Ovary (tissue), 9 donors: Measurements from ENCODE around the gene ARSI. TPM values are rescaled to one million over a fixed set of nuclear protein-coding genes. Genes with fewer than 3 reads are reported as not detected.

Experiments
- DNase-seq, 5 donors: peaks; one replicate each; pipeline ENCODE4 v3.0.0-alpha.2; 2019 to 2020
- H3K27ac ChIP-seq, 2 donors: fragments of 200-600 bp; one replicate each; pipeline versions ENCODE4 v1.5.1 to v1.8.0; 2019 to 2022
- H3K27me3 ChIP-seq: fragments of 200-600 bp; one replicate; pipeline ENCODE4 v1.8.0; 2022
- H3K36me3 ChIP-seq: fragments of 200-600 bp; sonication (generic); one replicate; pipeline ENCODE4 v1.5.1; 2019
- H3K4me1 ChIP-seq: one replicate; pipeline ENCODE4 v1.8.1; 2013; ENCODE audit warnings: mild to moderate bottlenecking, moderate library complexity; ENCODE audit not compliant: insufficient read depth
- H3K4me3 ChIP-seq: fragments of 200-600 bp; sonication (generic); one replicate; pipeline ENCODE4 v1.5.1; 2017
- H3K9me3 ChIP-seq, 2 donors: fragments of 200-600 bp in 1 of 2; sonication (generic) in 1 of 2; one replicate each; pipeline versions ENCODE4 v1.5.1 to v1.8.1; 2013 to 2019; ENCODE audit warnings: mild to moderate bottlenecking in 1 of 2, moderate library complexity in 1 of 2
- CTCF ChIP-seq, 3 donors: fragments of 450-650 bp in 2 of 3; fragments of 200-600 bp in 1 of 3; IDR thresholded peaks; one replicate each; pipeline versions ENCODE4 v1.5.1 to v1.8.0; 2016 to 2022; ENCODE audit warnings: antibody characterized with exemption in 3 of 3, mild to moderate bottlenecking in 1 of 3
- EP300 ChIP-seq: sonication (generic); formaldehyde crosslinking; IDR thresholded peaks from one replicate; pipeline ENCODE4 v1.6.1; 2017; ENCODE audit warnings: antibody characterized with exemption
- POLR2A ChIP-seq: fragments of 450-650 bp; IDR thresholded peaks from one replicate; pipeline ENCODE4 v1.6.1; 2017; ENCODE audit warnings: antibody characterized with exemption, mild to moderate bottlenecking, moderate library complexity
- WGBS, 3 donors: extraction: QIAGEN DNeasy Blood & Tissue Kit in 1 of 3; methylation state at CpG; one replicate each; pipeline versions ENCODE4 v1.1.5 to v1.1.7; 2013 to 2017; 5-methylcytosine and 5-hydroxymethylcytosine counted together
- intact Hi-C, 4 donors: fragments of 100-400 bp; cut with DNase I; formaldehyde crosslinking; loops; one replicate each; pipeline versions ENCODE4 v1.11.0 to v1.15.1; 2022 to 2023
- polyA plus RNA-seq, 2 donors: library from polyadenylated mRNA; stranded (reverse); fragments of 200-250 nt in 1 of 2; fragments of 350-450 nt in 1 of 2; fragmentation: Illumina TruSeq in 1 of 2; extraction: RNeasy Lipid Tissue Mini Kit (QIAGEN cat#74804) in 1 of 2; gene quantifications; one replicate each; pipeline ENCODE4 v1.2.3, GENCODE V29; 2013 to 2014
- total RNA-seq, 7 donors: library from RNA; depleted of rRNA in 2 of 7; stranded (reverse); fragments of >200 nt in 2 of 7; fragmentation: NEBNext Ultra II Directional in 3 of 7; extraction: Animal tissue kit (Norgen Biotek cat#: 25700) in 3 of 7; gene quantifications; one replicate each; pipeline versions ENCODE4 v1.1.0 to v1.2.4, GENCODE V29; 2016 to 2023
- donor health status: DM: no; HTN: no; CAD: no; lungs with moderate emphysema.
- donor health status: DM: no; HTN: no; CAD: no.
- donor health status: Bipolar disorder and iron deficiency.
- donor health status: DM: yes; HTN: yes; CAD: no.
- donor health status: DM: no; HTN: no; CAD: no.
- donor health status: DM: yes; HTN: yes; CAD: no.

ARSI gene
- total and polyA plus RNA-seq, 9 donors = 0.15 to 1.4 (median 0.63) TPM

- Histone ChIP-seq H3K4me3 (no peak overlapping the region), H3K27ac (no peak overlapping the region), H3K4me1 (no peaks in the 10 kb centered on the region), H3K27me3 (no peaks in the 10 kb centered on the region), H3K36me3 (no peaks in the 10 kb centered on the region), H3K9me3 (no peaks in the 10 kb centered on the region)
- no peak for DNase-seq
- WGBS, 3 donors = 11 to 21% (median 20%) methylated on average over 2 of the region's 2 CpGs
- intact Hi-C loops = no loop called here
- TF ChIP-seq EP300 = no peak
- no peak for TF ChIP-seq CTCF (IDR thresholded peaks at IDR 0.05)
- no peak for TF ChIP-seq POLR2A
These were observed 24.0 kb upstream of the ARSI start for GRCh38 chr5:150326707-150327106.

GRCh38 chr5:150325426-150325825 is 22.7 kb upstream of the ARSI start:
- Histone ChIP-seq H3K4me1 (no peaks in the 10 kb centered on the region), H3K27ac (no peak overlapping the region), H3K27me3 (no peaks in the 10 kb centered on the region), H3K9me3 (no peaks in the 10 kb centered on the region), H3K4me3 (no peak overlapping the region), H3K36me3 (no peaks in the 10 kb centered on the region)
- intact Hi-C loops = no loop called here
- TF ChIP-seq POLR2A (no peak), EP300 (no peak), CTCF (IDR thresholded peaks at IDR 0.05) (no peak)
- DNase-seq = no peak
- 76 to 89% (median 77%) methylated on average over 4 of the region's 4 CpGs for WGBS, 3 donors

- no peak overlapping the region for H3K27ac ChIP-seq
- no peak overlapping the region for H3K4me3 ChIP-seq
- no peaks in the 10 kb centered on the region for H3K27me3 ChIP-seq
- H3K9me3 ChIP-seq = no peaks in the 10 kb centered on the region
- intact Hi-C loops = no loop called here
- WGBS, 3 donors = 79 to 96% (median 82%) methylated on average over 8 of the region's 8 CpGs
- H3K4me1 ChIP-seq = no peaks in the 10 kb centered on the region
- no peak for TF ChIP-seq CTCF (IDR thresholded peaks at IDR 0.05)
- no peak for TF ChIP-seq EP300
- no peak for DNase-seq
- H3K36me3 ChIP-seq = no peaks in the 10 kb centered on the region
These were observed 21.1 kb upstream of the ARSI start for GRCh38 chr5:150323819-150324218.

GRCh38 chr5:150323092-150323491 is 20.4 kb upstream of the ARSI start:
- H3K27me3 ChIP-seq = no peaks in the 10 kb centered on the region
- 88 to 90% (median 88%) methylated on average over 6 of the region's 6 CpGs for WGBS, 3 donors
- no peak overlapping the region for H3K4me3 ChIP-seq
- no peaks in the 10 kb centered on the region for H3K4me1 ChIP-seq
- no peak for DNase-seq
- intact Hi-C loops = no loop called here
- no peaks in the 10 kb centered on the region for H3K9me3 ChIP-seq
- TF ChIP-seq CTCF (IDR thresholded peaks at IDR 0.05) = no peak
- TF ChIP-seq POLR2A = no peak
- TF ChIP-seq EP300 = no peak
- H3K27ac ChIP-seq = no peak overlapping the region
- H3K36me3 ChIP-seq = no peaks in the 10 kb centered on the region

- no peak for DNase-seq
- H3K27me3 ChIP-seq = no peaks in the 10 kb centered on the region
- no peaks in the 10 kb centered on the region for H3K9me3 ChIP-seq
- no peak for TF ChIP-seq CTCF (IDR thresholded peaks at IDR 0.05)
- no peak for TF ChIP-seq EP300
- TF ChIP-seq POLR2A = no peak
- no peaks in the 10 kb centered on the region for H3K36me3 ChIP-seq
- no peak overlapping the region for H3K27ac ChIP-seq
- intact Hi-C loops = no loop called here
- no peaks in the 10 kb centered on the region for H3K4me1 ChIP-seq
- H3K4me3 ChIP-seq = no peak overlapping the region
These were observed 19.5 kb upstream of the ARSI start for GRCh38 chr5:150322202-150322601.
